GM18505 (cell line): Measurements from ENCODE around the gene MAP4K5.
A peak's percentile ranks its signal among the peaks of the same experiment; 100 is the strongest.
"Not testable (repeated sequence)": the region's sequence is repeated elsewhere in the genome, so short reads cannot be mapped to it uniquely, and the experiment has no call there.

Experiments
- ATAC-seq: cut with Tn5 transposase; IDR thresholded peaks from one replicate; pipeline ENCODE4 v1.9.1; 2021; ENCODE audit not compliant: unreplicated experiment
- POLR2A ChIP-seq: IDR thresholded peaks from 4 replicates; pipeline ENCODE4 v1.6.1; 2011; ENCODE audit warnings: borderline replicate concordance; ENCODE audit not compliant: insufficient read depth, insufficient read length; ENCODE audit errors: extremely low read depth

Gene MAP4K5

DNA sequence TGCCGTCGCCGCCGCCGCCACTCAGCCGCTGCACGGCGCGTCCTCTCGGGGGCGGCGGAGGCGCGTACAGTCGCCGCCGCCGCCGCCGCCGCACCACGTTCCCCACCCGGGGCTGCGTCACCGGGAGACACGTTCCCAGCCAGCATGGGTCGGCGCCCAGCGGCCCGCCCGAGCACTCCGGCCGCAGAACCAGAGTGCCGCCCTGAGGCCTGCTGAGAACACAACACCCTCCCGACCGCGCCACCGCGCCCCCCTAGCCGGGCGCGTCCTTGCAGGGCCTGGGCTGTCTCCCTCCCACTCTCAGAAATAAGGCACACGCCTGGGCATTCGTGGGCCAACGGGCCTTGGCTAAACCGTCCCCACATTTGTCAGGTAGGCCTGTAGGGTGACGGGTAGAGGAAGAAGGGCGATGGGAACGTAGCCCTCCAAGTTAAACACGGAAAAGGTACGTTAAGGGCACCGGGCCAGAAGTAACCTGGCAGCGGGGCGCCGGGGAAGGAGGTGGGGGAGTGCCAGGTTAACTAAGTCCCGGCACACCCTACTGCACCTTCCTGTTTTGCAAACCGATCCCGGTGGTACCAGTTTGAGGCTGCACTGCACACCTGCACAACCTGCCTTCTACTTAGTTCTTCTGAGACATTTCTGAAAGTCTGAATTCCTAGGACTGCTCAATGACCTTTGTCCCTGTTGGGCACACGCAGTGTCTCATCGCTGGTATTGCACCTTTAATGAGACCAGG is at the start of gene MAP4K5:
Gene MAP4K5, minus strand, starts transcription at position 68 of the 739 bp plus-strand sequence. CDS start 520 bp downstream, outside the sequence.
- peak; percentile 95 for ATAC-seq
- peak; percentile 70 for TF ChIP-seq POLR2A

DNA sequence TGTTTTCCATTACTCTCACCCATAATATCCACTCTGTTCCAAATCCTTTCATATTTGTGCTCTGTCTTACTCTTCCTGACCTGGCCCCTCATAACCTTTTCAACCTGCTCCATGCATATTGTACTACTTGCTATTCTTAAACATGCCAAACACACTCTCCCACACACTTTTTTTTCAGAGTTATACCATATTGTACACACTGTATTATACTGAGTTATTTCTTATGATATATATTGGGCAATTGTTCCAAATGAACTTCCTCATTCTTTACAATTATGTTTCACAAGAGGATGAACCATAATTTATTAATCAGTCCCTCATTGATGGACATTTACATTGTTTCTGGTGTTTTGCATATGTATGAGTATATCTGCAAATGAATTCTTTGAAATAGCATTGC is 46.1 kb upstream of the MAP4K5 start:
- ATAC-seq = no peak
- TF ChIP-seq POLR2A = no peak

DNA sequence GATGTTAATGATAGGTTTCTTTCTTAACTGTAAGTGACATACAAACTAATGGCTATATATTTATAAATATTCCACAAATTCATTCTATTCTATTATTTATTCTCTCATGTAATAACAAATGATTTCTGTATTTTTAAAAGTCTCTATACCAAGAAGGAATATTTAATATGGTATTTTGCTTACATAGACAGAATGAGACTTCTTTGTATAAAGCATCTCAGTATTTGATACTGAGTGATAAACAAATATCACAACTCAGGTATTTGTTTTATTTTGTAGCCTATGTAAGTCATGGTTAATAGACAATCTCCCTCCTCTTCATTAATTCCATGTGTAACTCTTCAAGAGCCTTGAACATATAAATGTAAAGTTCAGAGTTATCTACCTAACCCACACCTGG is 45.6 kb upstream of the MAP4K5 start:
- no peak for ATAC-seq
- no peak for TF ChIP-seq POLR2A

DNA sequence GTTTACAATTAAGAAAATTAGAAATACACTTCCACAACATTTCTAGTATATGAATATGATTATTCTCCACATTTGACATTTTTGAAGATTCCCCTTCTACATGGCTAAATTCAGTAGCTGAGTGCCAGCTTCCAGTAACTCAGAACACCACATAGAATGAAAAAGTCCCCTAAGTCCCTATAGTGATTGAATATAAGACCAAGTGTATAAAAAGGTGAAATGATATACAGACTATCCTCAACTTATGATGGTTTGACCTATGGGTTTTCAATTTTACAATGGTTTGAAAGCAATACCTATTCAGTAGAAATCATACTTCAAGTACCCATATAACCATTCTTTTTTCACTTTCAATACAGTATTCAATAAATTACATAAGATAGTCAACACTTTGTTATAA is 43.4 kb upstream of the MAP4K5 start:
- no peak for TF ChIP-seq POLR2A
- no peak for ATAC-seq

DNA sequence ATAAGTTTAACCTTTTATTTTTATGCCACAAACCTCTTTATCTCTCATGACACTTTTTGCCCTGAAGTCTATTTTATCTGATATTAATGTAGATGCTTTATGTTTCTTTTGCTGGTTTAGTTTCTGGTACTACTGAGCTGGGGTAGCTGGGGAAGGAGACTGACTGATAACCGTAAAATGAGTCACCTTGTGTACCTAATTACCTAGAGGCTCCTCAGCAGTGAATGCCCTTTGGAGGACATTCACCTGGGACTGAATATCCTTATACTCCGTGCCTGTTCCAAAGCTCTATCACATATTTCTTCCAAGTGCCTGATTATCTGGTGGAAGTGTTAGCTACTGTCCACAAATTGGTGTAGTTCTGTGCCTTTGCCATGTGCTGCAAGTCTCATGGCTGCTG is 41.5 kb upstream of the MAP4K5 start:
- no peak for TF ChIP-seq POLR2A
- no peak for ATAC-seq

DNA sequence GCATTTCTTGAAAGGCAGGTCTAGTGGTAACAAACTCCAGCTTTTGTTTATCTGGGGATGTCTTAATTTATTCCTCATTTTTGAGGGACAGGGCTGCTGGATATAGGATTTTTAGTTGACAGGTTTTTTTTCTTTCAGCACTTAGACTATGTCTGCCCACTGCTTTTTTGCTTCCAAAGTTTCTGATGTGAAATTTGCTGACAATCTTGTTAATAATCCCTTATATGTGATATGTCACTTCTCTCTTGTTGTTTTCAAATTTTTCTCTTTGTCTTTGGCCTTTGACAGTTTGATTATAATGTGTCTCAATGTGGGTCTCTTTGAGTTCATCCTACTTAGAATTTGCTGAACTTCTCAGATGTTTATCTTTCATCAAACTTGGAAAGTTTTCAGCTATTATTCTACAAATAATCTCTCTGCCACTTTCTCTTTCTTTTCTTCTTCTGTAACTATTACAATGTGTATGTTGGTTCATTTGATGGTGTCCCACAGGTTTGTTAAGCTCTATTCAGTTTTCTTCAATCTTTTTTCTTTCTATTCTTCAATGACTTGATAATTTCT is 37.4 kb upstream of the MAP4K5 start:
- TF ChIP-seq POLR2A = no peak
- ATAC-seq = no peak

DNA sequence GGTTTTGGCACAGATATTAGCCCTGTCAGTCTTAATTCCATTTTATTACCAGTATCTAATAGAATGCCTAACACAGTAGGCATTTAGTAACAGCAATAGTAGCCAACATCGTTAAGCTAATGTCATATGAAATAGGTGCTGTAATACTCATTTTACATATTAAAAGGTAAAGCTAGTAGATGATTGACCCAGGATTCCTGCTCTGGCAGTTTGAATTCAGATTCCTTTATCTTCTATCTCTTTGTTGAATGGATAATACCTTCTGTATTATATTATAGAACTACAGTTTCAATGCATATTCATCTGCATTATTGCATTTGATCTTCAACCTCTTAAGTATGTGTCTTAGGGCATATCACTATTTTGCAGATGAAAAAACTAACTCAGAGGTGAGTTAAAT is 30.5 kb upstream of the MAP4K5 start:
- TF ChIP-seq POLR2A = no peak
- no peak for ATAC-seq

DNA sequence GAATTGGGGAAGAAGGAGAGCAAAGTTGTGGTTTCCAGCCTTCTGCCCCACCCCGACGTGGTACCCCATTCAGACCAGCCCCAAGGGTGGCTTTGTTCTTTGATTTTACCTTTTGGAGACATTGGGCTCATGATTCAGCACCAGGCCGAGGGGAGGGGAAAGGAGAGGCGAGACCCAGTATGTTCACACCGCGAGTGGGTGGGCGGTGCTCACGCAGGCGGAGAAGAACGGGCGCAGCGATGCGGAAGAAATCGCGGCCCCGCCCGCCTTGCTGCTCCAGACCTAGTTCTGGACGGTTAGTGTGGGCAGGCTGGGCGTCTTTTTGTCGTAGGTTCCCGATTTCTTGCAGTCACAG is 28.5 kb upstream of the MAP4K5 start:
- TF ChIP-seq POLR2A = no peak
- ATAC-seq = peak; percentile 26

DNA sequence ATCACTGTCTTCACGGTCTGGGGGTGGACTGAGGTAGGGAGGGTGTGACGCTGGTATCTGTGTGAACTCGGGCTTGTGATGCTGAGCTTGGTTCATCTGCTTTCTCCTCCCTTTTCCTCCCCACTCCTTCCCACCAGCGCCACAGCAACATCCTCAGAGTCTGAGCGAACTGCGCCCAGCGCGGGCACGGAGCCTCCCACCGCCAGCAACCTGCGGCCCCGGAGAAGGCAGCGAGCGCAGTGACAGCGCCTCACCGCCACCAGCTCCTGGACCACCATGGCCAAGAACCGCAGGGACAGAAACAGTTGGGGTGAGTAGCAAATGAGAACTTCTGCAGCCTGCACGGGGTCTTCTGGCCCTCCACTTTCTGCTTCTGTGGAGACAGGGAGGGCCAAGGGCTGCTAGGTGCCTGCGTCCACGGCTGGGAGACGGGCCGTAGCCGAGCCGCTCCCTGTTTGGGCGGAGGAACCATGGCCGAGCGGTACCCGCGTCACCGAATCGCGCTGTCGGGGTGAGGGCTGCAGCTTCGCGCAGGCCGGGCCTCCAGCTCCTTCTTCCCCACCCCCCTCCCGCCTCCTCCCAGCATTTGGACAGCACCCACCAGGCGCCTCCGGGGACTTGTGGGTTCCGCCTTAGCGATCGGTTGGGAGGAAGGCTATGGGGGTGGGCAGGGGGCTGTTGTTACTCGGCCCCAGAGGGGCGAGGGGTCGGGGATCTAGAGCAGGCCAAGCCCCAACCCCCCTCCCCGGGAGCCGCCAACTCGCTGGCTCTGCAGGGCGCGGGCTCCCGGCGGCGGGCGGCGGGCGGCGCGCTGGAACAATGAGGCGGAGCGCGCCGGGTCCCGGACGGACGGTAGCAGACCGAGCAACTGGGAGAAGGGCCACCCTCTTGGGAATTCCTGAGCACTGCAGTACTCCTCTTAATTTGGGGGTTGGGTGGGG is 27.9 kb upstream of the MAP4K5 start, which contains the start of gene ATL1:
Gene ATL1, plus strand, starts transcription at position 156 of the 941 bp plus-strand sequence. Its CDS starts 121 bp downstream, at position 277.
- ATAC-seq = peak; percentile 55
- TF ChIP-seq POLR2A = no peak

DNA sequence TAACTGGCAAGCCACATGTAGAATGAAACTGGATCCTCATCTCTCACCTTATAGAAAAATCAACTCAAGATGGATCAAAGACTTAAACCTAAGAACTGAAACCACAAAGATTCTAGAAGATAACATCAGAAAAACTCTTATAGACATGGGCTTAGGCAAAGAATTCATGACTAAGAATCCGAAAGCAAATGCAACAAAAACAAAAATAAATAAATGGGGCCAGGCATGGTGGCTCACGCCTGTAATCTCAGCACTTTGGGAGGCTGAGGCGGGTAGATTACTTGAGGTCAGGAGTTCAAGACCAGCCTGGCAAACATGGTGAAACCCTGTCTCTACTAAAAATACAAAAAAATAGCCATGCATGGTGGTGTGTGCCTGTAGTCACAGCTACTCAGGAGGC is 20.4 kb upstream of the MAP4K5 start:
- not testable (repeated sequence) for ATAC-seq

DNA sequence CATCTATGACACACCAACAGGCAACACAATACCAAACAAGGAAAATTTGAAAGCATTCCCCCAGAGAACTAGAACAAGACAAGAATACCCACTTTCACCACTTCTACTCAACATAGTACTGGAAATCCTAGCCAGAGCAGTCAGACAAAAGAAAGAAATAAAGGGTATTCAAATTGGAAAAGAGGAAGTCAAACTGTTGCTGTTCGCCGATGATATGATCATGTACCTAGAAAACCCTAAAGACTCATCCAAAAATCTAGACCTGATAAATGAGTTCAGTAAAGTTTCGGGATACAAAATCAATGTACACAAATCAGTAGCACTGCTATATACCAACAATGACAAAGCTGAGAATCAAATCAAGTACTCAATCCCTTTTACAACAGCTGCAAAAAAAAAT is 19.5 kb upstream of the MAP4K5 start:
- ATAC-seq = no peak
- no peak for TF ChIP-seq POLR2A

DNA sequence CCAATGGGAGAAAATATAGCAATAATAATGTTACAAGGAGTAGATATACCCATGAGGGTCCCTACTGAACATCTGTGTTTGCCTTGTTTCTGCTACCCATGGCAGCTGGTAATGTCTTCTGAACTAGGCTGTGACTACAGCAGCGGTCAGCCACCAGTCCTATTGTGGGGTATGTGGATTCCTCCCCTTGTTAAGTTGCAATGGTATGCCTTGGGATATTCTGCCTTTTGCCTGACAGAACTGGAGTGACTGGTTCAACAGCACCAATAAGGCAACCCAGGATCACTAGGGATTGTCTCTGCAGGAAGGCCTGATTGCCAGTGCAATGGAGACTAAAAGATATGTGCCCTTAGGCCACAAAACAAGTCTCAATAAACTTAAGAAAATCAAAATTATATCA is 17.9 kb upstream of the MAP4K5 start:
- TF ChIP-seq POLR2A = no peak
- ATAC-seq = no peak

DNA sequence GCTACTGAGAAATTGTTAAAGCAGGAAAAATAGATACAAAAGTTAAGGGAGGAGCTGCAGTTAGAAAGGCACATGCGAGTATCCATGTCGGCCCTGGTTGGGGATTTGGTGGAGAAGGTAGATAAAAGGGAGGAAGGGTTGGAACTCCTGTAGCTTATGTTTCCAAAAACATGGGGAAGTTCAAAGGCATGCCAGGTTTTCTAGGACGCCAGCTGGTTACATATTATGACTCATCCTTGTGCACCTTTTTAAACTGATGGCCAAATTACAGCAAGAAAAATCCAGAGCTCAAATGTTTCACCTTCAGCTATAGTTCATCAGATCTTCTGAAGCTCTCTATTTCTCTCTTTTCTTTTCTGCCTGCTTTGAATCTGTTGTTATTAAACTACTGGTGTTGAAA is 13.2 kb upstream of the MAP4K5 start:
- TF ChIP-seq POLR2A = no peak
- ATAC-seq = no peak

DNA sequence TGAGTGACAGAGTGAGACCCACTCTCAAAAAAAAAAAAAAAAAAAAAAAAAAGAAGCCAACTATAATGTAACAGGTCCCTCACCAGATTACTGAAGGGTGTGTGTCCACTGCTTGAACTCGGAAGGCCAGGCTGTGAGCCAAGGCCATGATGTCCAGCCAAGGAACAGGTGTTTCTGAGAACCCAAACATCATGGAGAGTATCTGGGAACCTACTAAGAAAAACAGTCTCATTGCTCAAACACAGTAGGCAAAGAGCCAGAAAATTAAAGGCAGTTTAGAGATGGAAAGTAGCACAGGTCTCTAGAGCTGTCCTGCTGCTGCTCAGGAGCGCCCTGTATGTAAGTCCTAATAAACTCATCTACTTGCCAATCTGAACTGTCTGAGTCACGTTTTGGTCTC is 12.5 kb upstream of the MAP4K5 start:
- no peak for TF ChIP-seq POLR2A
- no peak for ATAC-seq

DNA sequence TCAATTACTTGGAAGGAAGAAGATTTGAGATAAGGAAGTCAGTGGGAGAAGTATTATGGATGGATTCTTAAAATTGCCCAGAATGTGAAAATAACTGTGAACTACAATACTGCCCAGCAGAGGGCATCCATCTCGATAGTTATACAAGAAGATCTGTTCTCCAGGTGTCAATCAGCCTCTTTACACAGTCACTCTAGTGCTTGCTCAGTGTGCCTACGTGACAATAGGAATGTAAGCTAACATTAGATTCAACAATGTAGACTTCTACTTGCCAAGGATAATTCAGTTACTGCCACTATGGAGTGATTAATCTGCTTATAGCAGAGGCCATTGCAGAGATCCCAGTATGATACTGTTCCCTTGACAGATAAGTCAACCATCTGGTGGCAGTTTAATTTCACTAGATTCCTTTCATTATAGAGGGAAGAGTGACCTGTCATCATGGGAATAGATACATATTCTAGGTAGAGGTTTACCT is 10.6 kb upstream of the MAP4K5 start:
- TF ChIP-seq POLR2A = no peak
- no peak for ATAC-seq
